Measurements from ENCODE around the gene CFAP410. TPM values are rescaled to one million over a fixed set of nuclear protein-coding genes. Genes with fewer than 3 reads are reported as not detected.

The CFAP410 gene
- total and polyA plus RNA-seq, 2 of the 13 experiments (the other 11 are each of a cell fraction or from before 2014, with no cell fraction given) = 8.0 to 20.1 TPM

DNA sequence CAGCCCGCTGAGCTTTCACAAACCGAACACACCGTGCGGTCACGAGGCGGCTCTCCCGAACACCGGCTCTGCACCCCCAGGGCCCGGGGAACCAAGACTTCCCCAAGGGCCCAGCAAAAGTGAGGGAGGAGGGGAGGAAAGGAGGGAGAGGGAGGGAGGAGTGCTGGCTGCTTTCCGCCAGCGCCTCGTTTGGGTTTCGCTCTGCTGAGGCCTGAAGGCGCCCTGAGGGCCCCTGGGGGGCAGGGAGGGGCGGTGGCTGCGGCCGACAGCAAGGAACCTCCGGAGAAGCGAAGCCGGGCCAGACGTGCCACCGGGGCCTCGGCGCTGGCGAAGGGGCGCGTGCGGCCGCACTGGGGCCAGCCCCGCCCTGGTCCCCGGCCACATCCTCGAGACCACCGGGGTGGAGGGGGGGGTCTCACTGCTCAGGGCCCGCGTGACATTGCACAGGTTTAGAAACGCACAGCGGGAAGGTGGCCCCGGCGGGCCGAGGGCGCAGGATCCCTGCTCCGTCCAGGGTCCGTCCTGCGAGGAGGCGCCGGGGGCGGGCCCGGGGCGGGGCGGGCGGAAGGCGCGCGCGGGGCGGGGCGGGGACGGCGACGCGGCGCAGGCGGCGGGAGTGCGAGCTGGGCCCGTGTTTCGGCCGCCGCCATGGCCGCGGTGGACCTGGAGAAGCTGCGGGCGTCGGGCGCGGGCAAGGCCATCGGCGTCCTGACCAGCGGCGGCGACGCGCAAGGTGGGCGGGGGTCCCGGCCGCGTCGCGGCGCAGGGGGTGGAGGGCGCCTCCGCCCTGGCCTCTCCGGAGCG is 39.5 kb downstream of the CFAP410 start, which contains the start of gene PFKL (continued):
- peak; percentile 90; the same call in 1 of the 2 replicates for TF ChIP-seq KAT7 (CRISPR knock-in tag; IDR thresholded peaks at IDR 0.05; ENCODE audit: borderline replicate concordance)
- 0 out of 2 replicates have a peak, but pooled peaks have one; percentile 31 for TF ChIP-seq ZBTB3 (CRISPR knock-in tag; IDR thresholded peaks at IDR 0.05; ENCODE audit: borderline replicate concordance, low read depth)
- TF ChIP-seq ZNF207 (IDR thresholded peaks at IDR 0.05; ENCODE audit: borderline replicate concordance) = no peak
- TF ChIP-seq KLF13 (CRISPR knock-in tag; IDR thresholded peaks at IDR 0.05) = no peak
- TF ChIP-seq RORA (CRISPR knock-in tag; IDR thresholded peaks at IDR 0.05) = no peak
- 0 out of 2 replicates have a peak, but pooled peaks have one; percentile 42 for TF ChIP-seq MED13 (CRISPR knock-in tag; IDR thresholded peaks at IDR 0.05)
- TF ChIP-seq, protein P1, sequence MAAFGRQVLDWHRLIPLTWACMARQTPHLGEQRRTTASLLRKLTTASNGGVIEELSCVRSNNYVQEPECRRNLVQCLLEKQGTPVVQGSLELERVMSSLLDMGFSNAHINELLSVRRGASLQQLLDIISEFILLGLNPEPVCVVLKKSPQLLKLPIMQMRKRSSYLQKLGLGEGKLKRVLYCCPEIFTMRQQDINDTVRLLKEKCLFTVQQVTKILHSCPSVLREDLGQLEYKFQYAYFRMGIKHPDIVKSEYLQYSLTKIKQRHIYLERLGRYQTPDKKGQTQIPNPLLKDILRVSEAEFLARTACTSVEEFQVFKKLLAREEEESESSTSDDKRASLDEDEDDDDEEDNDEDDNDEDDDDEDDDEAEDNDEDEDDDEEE (CRISPR knock-in tag; IDR thresholded peaks at IDR 0.05) = no peak
- 0 out of 2 replicates have a peak, but pooled peaks have one; percentile 14 for TF ChIP-seq ZNF124 (CRISPR knock-in tag; IDR thresholded peaks at IDR 0.05)
- peak; percentile 83 for TF ChIP-seq YY1 (IDR thresholded peaks at IDR 0.05; ENCODE audit: insufficient read depth, insufficient replicate concordance, low read depth, low read length)
- TF ChIP-seq MXI1 (IDR thresholded peaks at IDR 0.05; ENCODE audit: borderline replicate concordance, low read depth, low read length) = peak; percentile 24; the same call in 1 of the 3 replicates
- TF ChIP-seq, protein P2, sequence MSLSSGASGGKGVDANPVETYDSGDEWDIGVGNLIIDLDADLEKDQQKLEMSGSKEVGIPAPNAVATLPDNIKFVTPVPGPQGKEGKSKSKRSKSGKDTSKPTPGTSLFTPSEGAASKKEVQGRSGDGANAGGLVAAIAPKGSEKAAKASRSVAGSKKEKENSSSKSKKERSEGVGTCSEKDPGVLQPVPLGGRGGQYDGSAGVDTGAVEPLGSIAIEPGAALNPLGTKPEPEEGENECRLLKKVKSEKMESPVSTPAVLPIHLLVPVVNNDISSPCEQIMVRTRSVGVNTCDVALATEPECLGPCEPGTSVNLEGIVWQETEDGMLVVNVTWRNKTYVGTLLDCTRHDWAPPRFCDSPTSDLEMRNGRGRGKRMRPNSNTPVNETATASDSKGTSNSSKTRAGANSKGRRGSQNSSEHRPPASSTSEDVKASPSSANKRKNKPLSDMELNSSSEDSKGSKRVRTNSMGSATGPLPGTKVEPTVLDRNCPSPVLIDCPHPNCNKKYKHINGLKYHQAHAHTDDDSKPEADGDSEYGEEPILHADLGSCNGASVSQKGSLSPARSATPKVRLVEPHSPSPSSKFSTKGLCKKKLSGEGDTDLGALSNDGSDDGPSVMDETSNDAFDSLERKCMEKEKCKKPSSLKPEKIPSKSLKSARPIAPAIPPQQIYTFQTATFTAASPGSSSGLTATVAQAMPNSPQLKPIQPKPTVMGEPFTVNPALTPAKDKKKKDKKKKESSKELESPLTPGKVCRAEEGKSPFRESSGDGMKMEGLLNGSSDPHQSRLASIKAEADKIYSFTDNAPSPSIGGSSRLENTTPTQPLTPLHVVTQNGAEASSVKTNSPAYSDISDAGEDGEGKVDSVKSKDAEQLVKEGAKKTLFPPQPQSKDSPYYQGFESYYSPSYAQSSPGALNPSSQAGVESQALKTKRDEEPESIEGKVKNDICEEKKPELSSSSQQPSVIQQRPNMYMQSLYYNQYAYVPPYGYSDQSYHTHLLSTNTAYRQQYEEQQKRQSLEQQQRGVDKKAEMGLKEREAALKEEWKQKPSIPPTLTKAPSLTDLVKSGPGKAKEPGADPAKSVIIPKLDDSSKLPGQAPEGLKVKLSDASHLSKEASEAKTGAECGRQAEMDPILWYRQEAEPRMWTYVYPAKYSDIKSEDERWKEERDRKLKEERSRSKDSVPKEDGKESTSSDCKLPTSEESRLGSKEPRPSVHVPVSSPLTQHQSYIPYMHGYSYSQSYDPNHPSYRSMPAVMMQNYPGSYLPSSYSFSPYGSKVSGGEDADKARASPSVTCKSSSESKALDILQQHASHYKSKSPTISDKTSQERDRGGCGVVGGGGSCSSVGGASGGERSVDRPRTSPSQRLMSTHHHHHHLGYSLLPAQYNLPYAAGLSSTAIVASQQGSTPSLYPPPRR (CRISPR knock-in tag; IDR thresholded peaks at IDR 0.05; ENCODE audit: borderline replicate concordance) = peak; percentile 32; the same call in 1 of the 2 replicates
- TF ChIP-seq, protein P3, sequence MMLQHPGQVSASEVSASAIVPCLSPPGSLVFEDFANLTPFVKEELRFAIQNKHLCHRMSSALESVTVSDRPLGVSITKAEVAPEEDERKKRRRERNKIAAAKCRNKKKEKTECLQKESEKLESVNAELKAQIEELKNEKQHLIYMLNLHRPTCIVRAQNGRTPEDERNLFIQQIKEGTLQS (CRISPR knock-in tag; IDR thresholded peaks at IDR 0.05) = no peak
- TF ChIP-seq ZBTB42 (CRISPR knock-in tag; IDR thresholded peaks at IDR 0.05) = 0 out of 2 replicates have a peak, but pooled peaks have one; percentile 32
- TF ChIP-seq MEIS2 (CRISPR knock-in tag; IDR thresholded peaks at IDR 0.05) = 0 out of 2 replicates have a peak, but pooled peaks have one; percentile 26
- 0 out of 2 replicates have a peak, but pooled peaks have one; percentile 49 for TF ChIP-seq CENPT (CRISPR knock-in tag; IDR thresholded peaks at IDR 0.05; ENCODE audit: low read depth)
- TF ChIP-seq, protein P4, sequence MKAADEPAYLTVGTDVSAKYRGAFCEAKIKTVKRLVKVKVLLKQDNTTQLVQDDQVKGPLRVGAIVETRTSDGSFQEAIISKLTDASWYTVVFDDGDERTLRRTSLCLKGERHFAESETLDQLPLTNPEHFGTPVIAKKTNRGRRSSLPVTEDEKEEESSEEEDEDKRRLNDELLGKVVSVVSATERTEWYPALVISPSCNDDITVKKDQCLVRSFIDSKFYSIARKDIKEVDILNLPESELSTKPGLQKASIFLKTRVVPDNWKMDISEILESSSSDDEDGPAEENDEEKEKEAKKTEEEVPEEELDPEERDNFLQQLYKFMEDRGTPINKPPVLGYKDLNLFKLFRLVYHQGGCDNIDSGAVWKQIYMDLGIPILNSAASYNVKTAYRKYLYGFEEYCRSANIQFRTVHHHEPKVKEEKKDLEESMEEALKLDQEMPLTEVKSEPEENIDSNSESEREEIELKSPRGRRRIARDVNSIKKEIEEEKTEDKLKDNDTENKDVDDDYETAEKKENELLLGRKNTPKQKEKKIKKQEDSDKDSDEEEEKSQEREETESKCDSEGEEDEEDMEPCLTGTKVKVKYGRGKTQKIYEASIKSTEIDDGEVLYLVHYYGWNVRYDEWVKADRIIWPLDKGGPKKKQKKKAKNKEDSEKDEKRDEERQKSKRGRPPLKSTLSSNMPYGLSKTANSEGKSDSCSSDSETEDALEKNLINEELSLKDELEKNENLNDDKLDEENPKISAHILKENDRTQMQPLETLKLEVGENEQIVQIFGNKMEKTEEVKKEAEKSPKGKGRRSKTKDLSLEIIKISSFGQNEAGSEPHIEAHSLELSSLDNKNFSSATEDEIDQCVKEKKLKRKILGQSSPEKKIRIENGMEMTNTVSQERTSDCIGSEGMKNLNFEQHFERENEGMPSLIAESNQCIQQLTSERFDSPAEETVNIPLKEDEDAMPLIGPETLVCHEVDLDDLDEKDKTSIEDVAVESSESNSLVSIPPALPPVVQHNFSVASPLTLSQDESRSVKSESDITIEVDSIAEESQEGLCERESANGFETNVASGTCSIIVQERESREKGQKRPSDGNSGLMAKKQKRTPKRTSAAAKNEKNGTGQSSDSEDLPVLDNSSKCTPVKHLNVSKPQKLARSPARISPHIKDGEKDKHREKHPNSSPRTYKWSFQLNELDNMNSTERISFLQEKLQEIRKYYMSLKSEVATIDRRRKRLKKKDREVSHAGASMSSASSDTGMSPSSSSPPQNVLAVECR (CRISPR knock-in tag; IDR thresholded peaks at IDR 0.05; ENCODE audit: borderline replicate concordance) = peak; percentile 60; the same call in 1 of the 2 replicates
- TF ChIP-seq AHR (CRISPR knock-in tag; IDR thresholded peaks at IDR 0.05) = no peak
- TF ChIP-seq DMAP1 (CRISPR knock-in tag; IDR thresholded peaks at IDR 0.05) = peak; percentile 39
